Right lobe of liver (tissue), 4 donors: ENCODE measurements around the gene VSX2.

Source experiments
- POLR2A ChIP-seq: fragments of 450-650 bp; IDR thresholded peaks from one replicate; pipeline ENCODE4 v1.6.1; 2017; ENCODE audit warnings: antibody characterized with exemption, mild to moderate bottlenecking
- TF ChIP-seq, protein P1 (sequence below), 4 donors: fragments of 200-600 bp in 3 of 4; fragments of 450-650 bp in 1 of 4; IDR thresholded peaks; one replicate each; pipeline versions ENCODE4 v1.5.1 to v1.8.0; 2016 to 2022; ENCODE audit warnings: antibody characterized with exemption in 4 of 4, mild to moderate bottlenecking in 2 of 4
- donor health status: DM: no; HTN: no; CAD: no.
- donor health status: DM: no; HTN: no; CAD: no.
- donor health status: DM: no; HTN: yes; CAD: no.

DNA sequence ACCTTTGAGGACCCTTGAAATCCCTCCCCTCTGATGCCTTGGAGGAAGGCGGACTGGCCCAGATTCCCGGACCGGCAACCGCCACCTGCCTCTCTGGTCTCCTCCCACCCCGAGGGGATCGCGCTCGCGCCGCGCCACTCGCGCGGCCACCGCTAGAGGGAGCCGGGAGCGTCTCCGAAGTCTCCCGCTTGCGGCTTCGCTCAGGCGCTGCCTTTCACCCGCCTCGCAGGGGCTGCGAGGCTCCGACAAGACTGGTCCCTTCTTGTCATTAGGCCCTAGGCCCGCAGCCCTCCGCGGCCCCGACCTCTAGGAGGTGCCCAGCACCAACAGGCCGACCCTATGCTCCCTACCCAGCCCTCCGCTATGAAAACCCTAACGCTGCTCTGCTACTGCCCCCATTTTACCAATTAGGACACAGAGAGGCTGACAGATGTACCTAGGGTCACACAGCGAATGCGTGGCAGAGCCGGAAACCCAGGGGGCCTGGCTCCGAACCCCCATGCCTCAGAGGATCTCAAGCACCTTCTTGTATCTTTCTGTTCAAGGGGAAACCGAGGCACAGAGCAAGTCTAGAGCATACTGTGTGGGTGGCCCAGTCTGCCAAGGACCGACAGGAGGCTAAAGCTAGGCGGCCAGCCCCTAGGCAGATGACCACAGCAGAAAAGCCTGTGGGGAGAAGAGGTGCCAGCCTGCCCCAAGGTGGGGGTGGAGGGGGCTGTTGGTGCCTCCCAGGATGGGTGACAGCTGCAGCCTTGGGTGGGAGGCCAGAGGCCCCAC is 21.4 kb upstream of the VSX2 start:
- TF ChIP-seq, protein P1, sequence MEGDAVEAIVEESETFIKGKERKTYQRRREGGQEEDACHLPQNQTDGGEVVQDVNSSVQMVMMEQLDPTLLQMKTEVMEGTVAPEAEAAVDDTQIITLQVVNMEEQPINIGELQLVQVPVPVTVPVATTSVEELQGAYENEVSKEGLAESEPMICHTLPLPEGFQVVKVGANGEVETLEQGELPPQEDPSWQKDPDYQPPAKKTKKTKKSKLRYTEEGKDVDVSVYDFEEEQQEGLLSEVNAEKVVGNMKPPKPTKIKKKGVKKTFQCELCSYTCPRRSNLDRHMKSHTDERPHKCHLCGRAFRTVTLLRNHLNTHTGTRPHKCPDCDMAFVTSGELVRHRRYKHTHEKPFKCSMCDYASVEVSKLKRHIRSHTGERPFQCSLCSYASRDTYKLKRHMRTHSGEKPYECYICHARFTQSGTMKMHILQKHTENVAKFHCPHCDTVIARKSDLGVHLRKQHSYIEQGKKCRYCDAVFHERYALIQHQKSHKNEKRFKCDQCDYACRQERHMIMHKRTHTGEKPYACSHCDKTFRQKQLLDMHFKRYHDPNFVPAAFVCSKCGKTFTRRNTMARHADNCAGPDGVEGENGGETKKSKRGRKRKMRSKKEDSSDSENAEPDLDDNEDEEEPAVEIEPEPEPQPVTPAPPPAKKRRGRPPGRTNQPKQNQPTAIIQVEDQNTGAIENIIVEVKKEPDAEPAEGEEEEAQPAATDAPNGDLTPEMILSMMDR (IDR thresholded peaks at IDR 0.05), result peak; percentile 74 to 89 (median 88)
- TF ChIP-seq POLR2A, result no peak
